ENCODE data around the gene DLST.
"Not testable (repeated sequence)": the region's sequence is repeated elsewhere in the genome, so short reads cannot be mapped to it uniquely, and the experiment has no call there.

Gene DLST

GRCh38 chr14:74922752-74923401 is 41.2 kb downstream of the DLST start, which contains the start of gene RPS6KL1:
TSS of gene RPS6KL1 (minus strand) at chr14:74923260. CDS start at chr14:74921541, 1,719 bp downstream.
- Histone ChIP-seq H3K27ac (peak within 1 kb of the TSS; percentile 59 to 68), H3K4me3 (peak within 1 kb of the TSS; percentile 57 to 67), H3K27me3 (no peaks in the 10 kb centered on the region), H3K36me3 (peaks cover 0 to 8% (median 7%) of the 10 kb centered on the region in 3 donors), H3K9me3 (no peaks in the 10 kb centered on the region), H3K4me1 (peaks cover 0 to 19% (median 15%) of the 10 kb centered on the region in 4 donors)
- no peak for TF ChIP-seq CTCF (IDR thresholded peaks at IDR 0.05)
- DNase-seq, result peak; percentile 79 to 89
- intact Hi-C loops (cut with DNase I; ENCODE audit: low total_unique reads), result no loop called here

- Histone ChIP-seq H3K27me3 (no peaks in the 10 kb centered on the region), H3K4me1 (peaks cover 0 to 12% (median 7%) of the 10 kb centered on the region in 4 donors), H3K27ac (no peak overlapping the region), H3K9me3 (no peaks in the 10 kb centered on the region), H3K36me3 (peaks cover 0 to 8% (median 5%) of the 10 kb centered on the region in 3 donors), H3K4me3 (no peak overlapping the region)
- TF ChIP-seq CTCF (IDR thresholded peaks at IDR 0.05), result no peak
- intact Hi-C loops (cut with DNase I; ENCODE audit: low total_unique reads), result no loop called here
- DNase-seq, result peak in 1 of 2 donors; percentile 51
Measured at GRCh38 chr14:74924061-74924460, 42.3 kb downstream of the DLST start.

GRCh38 chr14:74927225-74927624 is 45.5 kb downstream of the DLST start:
- intact Hi-C loops (cut with DNase I; ENCODE audit: low total_unique reads), result no loop called here
- no peaks in the 10 kb centered on the region for H3K36me3 ChIP-seq
- no peak overlapping the region for H3K4me3 ChIP-seq
- H3K27ac ChIP-seq, result no peak overlapping the region
- TF ChIP-seq CTCF (IDR thresholded peaks at IDR 0.05), result no peak
- DNase-seq, result no peak
- no peaks in the 10 kb centered on the region for H3K27me3 ChIP-seq
- H3K9me3 ChIP-seq, result no peaks in the 10 kb centered on the region
- H3K4me1 ChIP-seq, result peaks cover 0 to 11% (median 7%) of the 10 kb centered on the region in 4 donors

GRCh38 chr14:74929242-74929641 is 47.5 kb downstream of the DLST start:
- Histone ChIP-seq H3K36me3 (no peaks in the 10 kb centered on the region), H3K27me3 (no peaks in the 10 kb centered on the region), H3K4me1 (peaks cover 0 to 5% (median under 1%) of the 10 kb centered on the region in 4 donors), H3K4me3 (no peak overlapping the region), H3K9me3 (no peaks in the 10 kb centered on the region), H3K27ac (no peak overlapping the region)
- intact Hi-C loops (cut with DNase I; ENCODE audit: low total_unique reads), result no loop called here
- no peak for DNase-seq
- TF ChIP-seq CTCF (IDR thresholded peaks at IDR 0.05), result no peak

GRCh38 chr14:74931744-74932143 is 50.0 kb downstream of the DLST start:
- H3K27ac ChIP-seq; H3K9me3 ChIP-seq; H3K4me1 ChIP-seq; H3K36me3 ChIP-seq; H3K4me3 ChIP-seq; intact Hi-C loops (cut with DNase I; ENCODE audit: low total_unique reads); H3K27me3 ChIP-seq; DNase-seq: not testable (repeated sequence)

- H3K27me3 ChIP-seq, result no peaks in the 10 kb centered on the region
- H3K4me1 ChIP-seq, result peaks cover 0 to 10% (median 2%) of the 10 kb centered on the region in 4 donors
- H3K9me3 ChIP-seq, result no peaks in the 10 kb centered on the region
- TF ChIP-seq CTCF (IDR thresholded peaks at IDR 0.05), result no peak
- H3K36me3 ChIP-seq, result no peaks in the 10 kb centered on the region
- DNase-seq, result peak; percentile 58 to 64
- H3K27ac ChIP-seq, result no peak overlapping the region
- no peak overlapping the region for H3K4me3 ChIP-seq
- intact Hi-C loops (cut with DNase I; ENCODE audit: low total_unique reads), result no loop called here
Measured at GRCh38 chr14:74932401-74932901, 50.7 kb downstream of the DLST start.

GRCh38 chr14:74932936-74933335 is 51.2 kb downstream of the DLST start:
- H3K4me3 ChIP-seq; intact Hi-C loops (cut with DNase I; ENCODE audit: low total_unique reads); H3K9me3 ChIP-seq; H3K36me3 ChIP-seq; H3K27ac ChIP-seq; H3K27me3 ChIP-seq; DNase-seq; H3K4me1 ChIP-seq: not testable (repeated sequence)
